Mesangial cell (primary cell): ENCODE measurements around the gene CDH4. TPM values are rescaled to one million over a fixed set of nuclear protein-coding genes. Genes with fewer than 3 reads are reported as not detected.

Experiments used
- total RNA-seq: library from RNA; depleted of rRNA; stranded (reverse); fragments of >200 nt; gene quantifications from 2 replicates; pipeline ENCODE4 v1.2.3, GENCODE V29; 2015

Gene CDH4
- 12.4 and 13.7 TPM in 2 replicates for total RNA-seq

DNA sequence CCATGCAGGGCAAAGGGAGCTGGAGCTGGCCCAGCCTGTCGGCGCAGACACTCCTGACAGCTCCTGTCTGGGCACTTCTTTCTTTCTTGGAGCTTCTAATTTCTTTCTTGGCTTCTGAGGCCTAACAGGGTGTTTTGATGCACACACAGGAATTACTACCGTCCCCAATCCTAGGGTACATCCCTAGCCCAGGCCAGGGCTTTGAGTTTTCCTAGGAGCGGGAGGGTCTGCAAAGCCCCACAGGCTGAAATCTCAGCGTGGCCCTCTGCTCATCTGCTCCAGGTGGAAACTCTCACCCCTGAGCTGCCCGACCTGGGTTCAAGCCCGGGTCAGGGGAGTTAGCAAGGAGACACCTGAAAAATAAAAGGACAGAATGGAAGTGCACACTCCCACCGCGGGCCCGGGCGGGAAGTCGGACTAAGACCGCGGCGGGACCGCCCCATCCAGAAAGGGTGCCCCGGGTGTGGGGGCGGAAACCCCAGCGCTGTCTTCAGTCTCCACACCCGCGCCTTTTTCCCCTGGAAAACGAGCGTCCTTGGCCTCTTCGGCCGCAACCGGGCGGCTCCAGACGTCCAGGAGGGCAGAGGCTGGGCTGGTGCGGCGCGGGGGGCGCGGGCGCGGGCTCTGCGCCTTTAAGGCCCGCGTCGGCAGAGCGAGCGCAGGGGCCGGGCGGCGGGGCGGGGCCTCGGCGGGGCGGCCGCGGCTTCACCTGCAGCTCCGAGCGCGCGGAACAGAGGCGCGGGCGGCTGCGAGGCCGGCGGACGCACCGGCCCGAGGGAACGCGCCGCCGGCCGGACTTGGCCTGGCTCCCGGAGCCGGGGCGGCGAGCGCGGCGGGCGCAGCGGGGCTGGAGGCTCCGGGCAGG is at the start of gene CDH4:
Gene CDH4 (plus strand): TSS at position 733 of the 865 bp plus-strand sequence.

